K562 (cell line): ENCODE measurements around the gene MED29. TPM values are rescaled to one million over a fixed set of nuclear protein-coding genes. Genes with fewer than 3 reads are reported as not detected.

ENCODE experiments used
- FUS ChIP-seq: fragments of 200-400 bp; formaldehyde crosslinking; optimal IDR thresholded peaks from 2 replicates; pipeline ENCODE3; 2017; ENCODE audit warnings: low read depth, low read length
- HDAC3 ChIP-seq: fragments of 450-650 bp; IDR thresholded peaks from 2 replicates; pipeline ENCODE4 v1.6.1; 2018; ENCODE audit warnings: borderline replicate concordance, mild to moderate bottlenecking, moderate library complexity; ENCODE audit not compliant: partially characterized antibody
- L3MBTL2 ChIP-seq: fragments of 450-650 bp; IDR thresholded peaks from 2 replicates; pipeline ENCODE4 v1.6.1; 2016; ENCODE audit warnings: mild to moderate bottlenecking, moderate library complexity
- MGA ChIP-seq: fragments of 450-650 bp; IDR thresholded peaks from 2 replicates; pipeline ENCODE4 v1.6.1; 2016; ENCODE audit warnings: mild to moderate bottlenecking, moderate library complexity
- U2AF1 ChIP-seq: fragments of 200-400 bp; formaldehyde crosslinking; optimal IDR thresholded peaks from 2 replicates; pipeline ENCODE3; 2017; ENCODE audit warnings: mild to moderate bottlenecking, low read depth, low read length, moderate library complexity
- ZBED1 ChIP-seq: IDR thresholded peaks from 2 replicates; pipeline ENCODE4 v1.6.1; 2014
- ZFP30 ChIP-seq: fragments of 250-450 bp; sonication (Bioruptor Pico); IDR thresholded peaks from 2 replicates; pipeline ENCODE4 v1.8.0; 2022; ENCODE audit warnings: moderate library complexity, mild to moderate bottlenecking, inconsistent platforms, borderline replicate concordance
- ZNF23 ChIP-seq: fragments of 250-450 bp; sonication (Bioruptor Pico); IDR thresholded peaks from 2 replicates; pipeline ENCODE4 v1.4.0; 2020; ENCODE audit warnings: mild to moderate bottlenecking
- polyA plus RNA-seq, 8 experiments: library from polyadenylated mRNA; depleted of rRNA in 4 of 8; stranded (reverse) in 5 of 8; unstranded in 3 of 8; fragments of >200 nt; fragmentation: Nextera tagmentation in 2 of 8; fragmentation: Illumina TruSeq in 1 of 8; extraction: Ambion mirVana in 2 of 8; extraction: Trizol in 1 of 8; gene quantifications; 2 replicates each; pipeline versions ENCODE4 v1.2.1 to v1.2.3, GENCODE V29; 2011 to 2014; ENCODE audit warnings: inconsistent platforms in 1 of 8, missing spikeins in 1 of 8
- total RNA-seq, 7 experiments: library from RNA; depleted of rRNA in 6 of 7; stranded (reverse); fragments of >200 nt in 6 of 7; fragmentation: Illumina TruSeq in 2 of 7; extraction: Trizol in 2 of 7; gene quantifications; 2 replicates each; pipeline versions ENCODE4 v1.2.1 to v1.2.3, GENCODE V29; 2011 to 2021; ENCODE audit warnings: low replicate concordance in 1 of 7
- TF ChIP-seq, protein P1 (sequence below): fragments of 450-650 bp; IDR thresholded peaks from 2 replicates; pipeline ENCODE4 v1.6.1; 2017; ENCODE audit warnings: antibody characterized with exemption, mild to moderate bottlenecking

The MED29 gene
- total and polyA plus RNA-seq, 9 of the 15 experiments (the other 6 are each of a cell fraction or from before 2014, with no cell fraction given) = 1.8 to 22.6 (median 12.4) TPM

DNA sequence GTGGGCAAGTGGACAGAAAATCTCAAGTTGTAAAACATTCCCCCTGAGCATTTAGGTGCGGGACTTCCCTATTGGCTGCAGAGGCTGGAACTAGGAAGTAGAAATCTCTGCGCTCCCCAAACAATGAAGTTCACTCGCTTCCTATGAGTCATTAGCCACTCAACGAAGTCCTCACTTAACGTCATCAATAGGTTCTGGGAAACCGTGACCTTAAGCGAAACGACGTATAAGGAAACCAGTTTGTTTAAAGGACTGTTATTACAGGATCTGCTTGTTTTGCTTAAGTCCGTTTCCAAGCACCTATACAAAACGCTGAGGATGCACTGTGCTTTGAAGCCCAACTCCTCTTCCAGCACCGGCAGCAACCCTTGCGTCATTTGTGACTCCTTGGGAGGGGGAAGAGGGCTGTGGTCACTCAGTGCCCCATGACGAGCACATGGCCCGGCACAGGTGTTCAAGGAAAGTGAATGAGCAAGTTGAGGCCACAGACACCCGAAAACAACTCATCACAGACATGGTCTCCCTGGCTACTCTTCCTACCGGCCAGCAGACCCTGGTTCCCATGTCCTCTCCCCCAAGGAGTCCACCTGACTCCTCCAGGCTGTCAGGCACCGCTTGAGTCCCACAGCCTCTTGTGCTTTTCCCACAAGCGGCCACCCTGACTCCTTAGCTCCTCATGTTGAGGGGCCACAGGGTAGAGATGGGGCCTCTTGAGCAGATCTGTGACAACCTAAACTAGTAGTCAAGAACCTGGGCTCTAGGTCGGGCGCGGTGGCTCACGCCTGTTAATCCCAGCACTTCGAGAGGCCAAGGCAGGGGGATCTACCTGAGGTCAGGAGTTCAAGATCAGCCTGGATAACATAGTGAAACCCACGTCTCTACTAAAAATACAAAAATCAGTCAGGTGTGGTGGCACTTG, 39.8 kb downstream of the MED29 start (continued):
- TF ChIP-seq, protein P1, sequence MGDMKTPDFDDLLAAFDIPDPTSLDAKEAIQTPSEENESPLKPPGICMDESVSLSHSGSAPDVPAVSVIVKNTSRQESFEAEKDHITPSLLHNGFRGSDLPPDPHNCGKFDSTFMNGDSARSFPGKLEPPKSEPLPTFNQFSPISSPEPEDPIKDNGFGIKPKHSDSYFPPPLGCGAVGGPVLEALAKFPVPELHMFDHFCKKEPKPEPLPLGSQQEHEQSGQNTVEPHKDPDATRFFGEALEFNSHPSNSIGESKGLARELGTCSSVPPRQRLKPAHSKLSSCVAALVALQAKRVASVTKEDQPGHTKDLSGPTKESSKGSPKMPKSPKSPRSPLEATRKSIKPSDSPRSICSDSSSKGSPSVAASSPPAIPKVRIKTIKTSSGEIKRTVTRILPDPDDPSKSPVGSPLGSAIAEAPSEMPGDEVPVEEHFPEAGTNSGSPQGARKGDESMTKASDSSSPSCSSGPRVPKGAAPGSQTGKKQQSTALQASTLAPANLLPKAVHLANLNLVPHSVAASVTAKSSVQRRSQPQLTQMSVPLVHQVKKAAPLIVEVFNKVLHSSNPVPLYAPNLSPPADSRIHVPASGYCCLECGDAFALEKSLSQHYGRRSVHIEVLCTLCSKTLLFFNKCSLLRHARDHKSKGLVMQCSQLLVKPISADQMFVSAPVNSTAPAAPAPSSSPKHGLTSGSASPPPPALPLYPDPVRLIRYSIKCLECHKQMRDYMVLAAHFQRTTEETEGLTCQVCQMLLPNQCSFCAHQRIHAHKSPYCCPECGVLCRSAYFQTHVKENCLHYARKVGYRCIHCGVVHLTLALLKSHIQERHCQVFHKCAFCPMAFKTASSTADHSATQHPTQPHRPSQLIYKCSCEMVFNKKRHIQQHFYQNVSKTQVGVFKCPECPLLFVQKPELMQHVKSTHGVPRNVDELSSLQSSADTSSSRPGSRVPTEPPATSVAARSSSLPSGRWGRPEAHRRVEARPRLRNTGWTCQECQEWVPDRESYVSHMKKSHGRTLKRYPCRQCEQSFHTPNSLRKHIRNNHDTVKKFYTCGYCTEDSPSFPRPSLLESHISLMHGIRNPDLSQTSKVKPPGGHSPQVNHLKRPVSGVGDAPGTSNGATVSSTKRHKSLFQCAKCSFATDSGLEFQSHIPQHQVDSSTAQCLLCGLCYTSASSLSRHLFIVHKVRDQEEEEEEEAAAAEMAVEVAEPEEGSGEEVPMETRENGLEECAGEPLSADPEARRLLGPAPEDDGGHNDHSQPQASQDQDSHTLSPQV = peak; percentile 91
- no peak for TF ChIP-seq HDAC3
- peak; percentile 97 for TF ChIP-seq L3MBTL2
- no peak for TF ChIP-seq U2AF1
- peak; percentile 98 for TF ChIP-seq MGA
- TF ChIP-seq ZBED1 = peak; percentile 17; the same call in 1 of the 2 replicates
- TF ChIP-seq FUS = no peak
- TF ChIP-seq ZNF23 = no peak
- TF ChIP-seq ZFP30 (CRISPR knock-in tag) = no peak
